Measurements from ENCODE around the gene GPR137B.
"Not testable (repeated sequence)": the region's sequence is repeated elsewhere in the genome, so short reads cannot be mapped to it uniquely, and the experiment has no call there.

- TF ChIP-seq CTCF (tag by site-specific recombination; IDR thresholded peaks at IDR 0.05); ATF2 (tag by site-specific recombination; IDR thresholded peaks at IDR 0.05; ENCODE audit: low read depth); YY1 (tag by site-specific recombination; IDR thresholded peaks at IDR 0.05); PRDM1 (tag by site-specific recombination; IDR thresholded peaks at IDR 0.05); TSHZ1 (tag by site-specific recombination; IDR thresholded peaks at IDR 0.05; ENCODE audit: borderline replicate concordance); ZNF133 (tag by site-specific recombination; IDR thresholded peaks at IDR 0.05): not testable (repeated sequence)
Measured at GRCh38 chr1:236188084-236188483, 45.7 kb downstream of the GPR137B start.
